Measurements from ENCODE around the gene LGALS7B.

LGALS7B gene

DNA sequence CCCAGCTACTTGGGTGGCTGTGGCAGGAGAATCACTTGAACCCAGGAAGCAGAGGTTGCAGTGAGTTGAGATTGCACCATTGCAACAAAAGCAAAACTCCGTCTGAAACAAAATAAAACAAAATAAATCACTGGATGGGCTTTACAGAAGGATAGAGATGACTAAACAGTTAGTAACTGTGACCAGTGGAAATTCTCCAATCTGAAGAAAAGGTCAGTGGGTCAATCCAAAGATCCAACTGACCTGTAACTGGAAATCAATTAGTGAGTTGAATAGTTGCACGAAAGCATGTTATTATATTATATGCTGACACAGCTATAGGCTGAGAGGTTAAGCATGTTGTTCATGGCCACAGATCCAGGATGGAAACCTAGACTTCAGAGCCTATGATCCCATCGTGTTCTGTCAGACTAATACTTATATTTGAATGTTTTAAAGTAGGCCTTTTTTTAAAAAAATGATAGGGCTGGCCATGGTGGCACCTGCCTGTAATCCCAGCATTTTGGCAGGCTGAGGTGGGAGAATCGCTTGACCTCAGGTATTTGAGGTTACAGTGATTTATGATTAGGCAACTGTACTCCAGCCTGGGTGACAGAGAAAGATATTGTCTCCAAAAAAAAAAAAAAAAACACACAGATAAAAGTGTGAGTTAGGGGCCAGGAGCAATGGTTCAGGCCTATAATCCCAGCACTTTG, 41.2 kb downstream of the LGALS7B start:
- no peak for DNase-seq (ENCODE audit: low read depth)
- TF ChIP-seq, protein P1, sequence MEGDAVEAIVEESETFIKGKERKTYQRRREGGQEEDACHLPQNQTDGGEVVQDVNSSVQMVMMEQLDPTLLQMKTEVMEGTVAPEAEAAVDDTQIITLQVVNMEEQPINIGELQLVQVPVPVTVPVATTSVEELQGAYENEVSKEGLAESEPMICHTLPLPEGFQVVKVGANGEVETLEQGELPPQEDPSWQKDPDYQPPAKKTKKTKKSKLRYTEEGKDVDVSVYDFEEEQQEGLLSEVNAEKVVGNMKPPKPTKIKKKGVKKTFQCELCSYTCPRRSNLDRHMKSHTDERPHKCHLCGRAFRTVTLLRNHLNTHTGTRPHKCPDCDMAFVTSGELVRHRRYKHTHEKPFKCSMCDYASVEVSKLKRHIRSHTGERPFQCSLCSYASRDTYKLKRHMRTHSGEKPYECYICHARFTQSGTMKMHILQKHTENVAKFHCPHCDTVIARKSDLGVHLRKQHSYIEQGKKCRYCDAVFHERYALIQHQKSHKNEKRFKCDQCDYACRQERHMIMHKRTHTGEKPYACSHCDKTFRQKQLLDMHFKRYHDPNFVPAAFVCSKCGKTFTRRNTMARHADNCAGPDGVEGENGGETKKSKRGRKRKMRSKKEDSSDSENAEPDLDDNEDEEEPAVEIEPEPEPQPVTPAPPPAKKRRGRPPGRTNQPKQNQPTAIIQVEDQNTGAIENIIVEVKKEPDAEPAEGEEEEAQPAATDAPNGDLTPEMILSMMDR (IDR thresholded peaks at IDR 0.05; ENCODE audit: insufficient read depth, low read depth, low read length, missing control alignments) = no peak
- H3K4me3 ChIP-seq (ENCODE audit: low read depth, low read length) = no peak overlapping the region; the same call in 1 of the 2 replicates

DNA sequence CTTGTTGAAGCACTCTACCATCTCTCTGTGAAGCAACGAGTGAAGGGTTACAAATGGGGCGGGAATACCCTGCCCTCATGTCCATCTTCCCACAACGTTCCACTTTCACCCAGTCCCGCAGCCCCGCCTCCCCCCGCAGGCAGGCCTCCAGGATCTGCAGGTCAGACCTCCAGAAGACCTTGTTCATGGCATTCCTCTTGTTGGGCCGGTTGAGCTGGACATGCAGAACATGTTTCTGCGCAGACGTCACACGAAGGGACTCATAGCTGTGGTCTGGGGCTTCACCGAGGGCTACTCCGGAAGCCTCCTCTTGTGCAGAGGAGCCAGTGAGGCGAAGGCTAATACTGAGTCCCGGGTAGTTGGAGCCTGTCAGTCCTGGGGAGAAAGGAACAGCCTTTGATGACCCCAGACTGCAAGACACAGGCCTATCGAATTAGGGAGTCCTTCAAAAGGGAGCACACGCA, 42.2 kb downstream of the LGALS7B start:
- peak; percentile 85 for DNase-seq (ENCODE audit: low read depth)
- TF ChIP-seq, protein P1 (IDR thresholded peaks at IDR 0.05; ENCODE audit: insufficient read depth, low read depth, low read length, missing control alignments) = no peak
- peak overlapping the region; percentile 82 for H3K4me3 ChIP-seq (ENCODE audit: low read depth, low read length)

DNA sequence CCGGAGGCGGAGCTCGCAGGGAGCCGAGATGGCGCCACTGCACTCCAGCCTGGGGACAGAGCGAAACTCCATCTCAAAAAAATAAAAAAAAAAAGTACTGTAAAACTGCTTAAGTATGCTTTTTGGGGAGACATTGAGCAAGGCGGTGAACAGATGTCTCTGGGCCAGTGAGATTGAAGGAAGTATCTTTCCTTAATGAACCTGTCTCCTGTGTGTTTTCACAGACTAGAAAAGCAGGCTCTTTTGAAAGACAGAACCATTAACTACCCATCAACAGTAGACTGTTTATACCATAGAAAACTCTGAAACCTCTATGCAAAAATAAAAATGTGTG, 44.1 kb downstream of the LGALS7B start:
- no peak overlapping the region for H3K4me3 ChIP-seq (ENCODE audit: low read depth, low read length)
- no peak for DNase-seq (ENCODE audit: low read depth)
- TF ChIP-seq, protein P1 (IDR thresholded peaks at IDR 0.05; ENCODE audit: insufficient read depth, low read depth, low read length, missing control alignments) = no peak

DNA sequence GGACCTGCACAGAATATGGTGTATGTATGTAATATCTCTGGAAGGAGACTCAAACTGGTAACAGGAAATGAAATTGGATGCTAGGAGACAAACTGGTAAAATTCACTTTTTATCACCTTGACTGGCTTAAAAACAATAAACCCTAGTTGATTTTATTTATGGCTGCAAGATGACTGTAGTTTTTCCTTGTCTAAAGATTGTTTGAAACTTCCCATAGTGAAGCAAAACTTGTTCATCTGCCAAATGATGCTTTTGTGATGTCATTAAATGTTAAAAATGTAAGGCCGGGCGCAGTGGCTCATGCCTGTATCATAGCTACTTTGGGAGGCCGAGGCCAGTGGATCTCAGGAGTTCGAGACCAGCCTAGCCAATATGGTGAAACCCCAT, 45.1 kb downstream of the LGALS7B start:
- no peak overlapping the region for H3K4me3 ChIP-seq (ENCODE audit: low read depth, low read length)
- no peak for DNase-seq (ENCODE audit: low read depth)
- TF ChIP-seq, protein P1 (IDR thresholded peaks at IDR 0.05; ENCODE audit: insufficient read depth, low read depth, low read length, missing control alignments) = no peak

DNA sequence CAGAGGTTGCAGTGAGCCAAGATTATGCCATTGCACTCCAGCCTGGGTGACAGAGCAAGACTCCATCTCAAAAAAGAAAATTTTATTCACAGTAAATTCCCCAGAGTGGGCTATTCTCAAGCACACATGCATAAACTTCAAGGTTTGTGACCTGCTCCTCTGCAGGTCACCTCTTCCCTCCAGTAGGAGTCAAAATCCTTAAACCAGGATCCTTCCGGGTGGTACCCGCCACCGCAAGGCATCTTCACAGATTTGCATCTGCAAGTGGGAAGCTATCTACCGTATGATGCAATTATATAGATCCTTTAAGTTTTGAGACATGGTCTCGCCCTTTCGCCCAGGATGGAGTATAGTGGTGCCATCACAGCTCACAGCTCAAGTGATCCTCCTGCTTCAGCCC, 45.6 kb downstream of the LGALS7B start:
- H3K4me3 ChIP-seq (ENCODE audit: low read depth, low read length) = no peak overlapping the region
- DNase-seq (ENCODE audit: low read depth) = no peak
- TF ChIP-seq, protein P1 (IDR thresholded peaks at IDR 0.05; ENCODE audit: insufficient read depth, low read depth, low read length, missing control alignments) = no peak

DNA sequence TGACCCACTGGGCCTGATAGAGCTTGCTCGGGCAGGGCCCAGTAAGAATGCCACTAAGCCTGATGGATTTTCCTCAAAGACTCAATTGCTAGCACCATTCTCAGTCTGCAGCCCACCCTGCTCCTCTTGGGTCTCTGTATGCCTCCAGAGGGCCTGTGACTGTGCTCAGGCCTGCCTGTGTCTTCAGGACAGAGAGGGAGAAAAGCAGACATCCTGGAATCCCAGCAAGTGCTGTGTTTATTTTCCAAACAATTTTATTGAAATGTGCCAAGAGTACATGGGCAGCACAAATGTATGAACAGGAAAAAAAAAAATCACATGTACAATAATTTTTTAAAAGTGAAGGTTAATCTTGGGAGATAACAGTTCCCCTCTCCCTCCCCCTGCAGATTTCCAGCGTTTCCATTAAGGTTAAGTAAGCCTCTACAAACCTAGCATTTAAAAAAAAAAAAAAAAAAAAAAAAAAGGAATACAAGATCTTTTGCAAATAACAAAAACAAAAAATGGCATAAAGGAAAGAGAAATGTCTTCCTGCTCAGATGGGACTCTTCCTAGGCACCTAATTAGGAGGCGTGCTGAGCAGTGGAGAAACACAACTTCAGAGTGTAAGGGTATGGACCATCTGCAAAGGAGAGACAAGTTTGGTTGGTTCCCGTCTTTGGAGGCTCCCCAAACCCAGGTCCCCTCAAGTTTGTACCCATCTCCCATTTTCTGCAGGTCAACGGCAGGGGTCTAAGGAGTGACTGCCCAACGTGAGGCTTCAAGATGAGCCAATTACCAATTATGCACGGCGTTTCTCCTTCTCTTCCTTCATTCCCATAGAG, 47.4 kb downstream of the LGALS7B start:
- TF ChIP-seq, protein P1 (IDR thresholded peaks at IDR 0.05; ENCODE audit: insufficient read depth, low read depth, low read length, missing control alignments) = no peak
- DNase-seq (ENCODE audit: low read depth) = no peak
- H3K4me3 ChIP-seq (ENCODE audit: low read depth, low read length) = no peak overlapping the region

All from GM12865 (cell line).